ENCODE measurements around the gene FOXE1.

Gene FOXE1

GRCh38 chr9:97866848-97867247 is 13.8 kb downstream of the FOXE1 start:
- DNase-seq: no peak

GRCh38 chr9:97868859-97869258 is 15.8 kb downstream of the FOXE1 start:
- no peak for DNase-seq

DNA sequence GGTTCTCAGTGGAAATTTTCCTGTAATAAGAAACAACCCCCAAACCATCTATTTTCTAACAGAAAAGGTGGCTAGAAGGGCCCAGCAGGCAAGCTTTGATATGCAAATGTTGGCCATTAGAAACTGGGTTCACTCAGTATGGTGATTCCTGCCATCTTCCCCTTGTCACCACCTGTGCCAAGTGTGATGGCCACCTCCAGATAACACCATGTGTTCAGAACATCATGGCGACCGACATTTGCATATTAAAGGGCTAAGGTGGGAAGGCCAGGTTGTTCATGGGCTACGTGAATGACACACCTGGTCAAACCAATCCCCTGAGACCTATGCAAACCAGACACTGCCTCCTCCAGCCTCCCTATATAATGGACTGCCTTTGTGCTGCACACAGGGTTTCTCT is 20.4 kb downstream of the FOXE1 start:
- no peak for DNase-seq

DNA sequence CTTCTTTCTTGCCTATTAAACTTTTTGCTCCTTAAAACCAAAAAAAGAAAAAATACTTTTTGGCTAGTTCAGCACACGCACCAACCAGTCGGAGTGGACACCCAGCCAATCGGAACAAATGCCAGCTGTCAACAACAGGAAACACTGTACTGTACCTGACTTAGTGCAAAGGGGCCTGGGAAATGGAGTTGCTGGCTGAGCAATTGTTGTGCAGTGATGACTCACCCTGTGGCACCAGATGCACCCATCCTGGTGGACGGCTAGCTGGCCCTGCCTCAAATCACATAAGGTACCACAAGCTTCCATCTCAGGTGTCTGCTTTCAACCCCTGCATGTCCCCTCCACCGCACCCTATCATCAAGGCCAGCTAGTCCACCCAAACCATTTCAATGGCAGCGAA is 20.9 kb downstream of the FOXE1 start:
- no peak for DNase-seq

GRCh38 chr9:97874624-97875023 is 21.6 kb downstream of the FOXE1 start:
- no peak for DNase-seq

DNA sequence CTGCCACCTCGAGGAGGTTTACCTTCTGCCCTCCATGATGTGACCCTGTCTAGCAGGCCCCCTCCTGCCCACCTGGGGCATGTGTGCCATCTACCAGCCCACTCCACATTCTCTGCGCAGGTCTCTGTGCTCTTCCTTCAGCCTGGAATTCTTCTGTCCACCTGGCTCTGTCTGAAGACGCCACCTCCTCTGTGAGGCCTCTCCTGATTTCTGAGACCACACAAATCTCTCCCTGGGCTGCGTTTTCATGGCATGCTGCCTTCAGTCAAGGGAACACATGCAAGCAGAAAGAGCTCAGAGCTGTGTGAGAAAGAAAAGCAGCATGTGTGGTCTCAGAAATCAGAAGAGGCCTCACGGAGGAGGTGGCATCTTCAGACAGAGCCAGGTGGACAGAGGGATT is 22.1 kb downstream of the FOXE1 start:
- DNase-seq: no peak

- no peak for DNase-seq
Measured at GRCh38 chr9:97876061-97876460, 23.0 kb downstream of the FOXE1 start.

DNA sequence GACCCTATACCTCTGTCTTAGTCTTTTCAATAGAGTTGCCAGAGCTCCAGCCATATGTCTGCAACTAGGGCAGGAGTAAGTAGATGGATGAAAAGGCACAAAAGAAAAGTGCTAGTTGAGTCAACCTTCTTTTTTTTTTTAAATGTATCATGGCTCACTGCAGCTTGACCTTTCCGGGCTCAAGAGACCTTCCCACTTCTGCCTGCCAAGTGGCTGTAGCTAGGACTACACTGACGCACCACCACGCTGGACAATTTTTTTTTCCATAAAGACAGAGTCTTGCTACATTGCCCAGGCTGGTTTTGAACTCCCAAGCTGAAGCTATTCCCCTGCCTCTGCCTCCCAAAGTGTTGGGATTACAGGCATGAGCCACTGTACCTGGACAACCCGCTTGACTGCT is 27.3 kb downstream of the FOXE1 start:
- no peak for DNase-seq

- no peak for DNase-seq
Measured at GRCh38 chr9:97889941-97890887, 37.2 kb downstream of the FOXE1 start.

DNA sequence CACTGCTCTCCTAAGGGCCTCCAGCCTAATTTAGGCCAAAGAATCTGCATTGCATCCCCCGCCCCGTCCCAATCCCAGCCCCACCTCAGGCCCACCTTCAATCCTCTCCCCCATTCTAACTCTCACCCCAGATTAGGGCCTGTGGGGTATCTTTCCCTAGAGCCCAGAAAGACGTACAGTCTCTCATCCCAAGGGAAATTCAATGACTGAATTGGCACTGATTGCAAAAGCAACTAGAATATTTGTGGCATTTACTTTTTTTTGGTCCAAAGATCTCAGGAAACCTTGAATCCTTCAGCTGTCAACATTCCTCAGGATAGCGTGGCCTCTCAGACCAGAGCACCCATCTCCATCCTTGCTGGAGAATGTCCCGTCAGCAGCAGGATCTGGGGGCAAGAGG is 38.7 kb downstream of the FOXE1 start:
- no peak for DNase-seq

GRCh38 chr9:97892421-97892820 is 39.4 kb downstream of the FOXE1 start:
- no peak for DNase-seq

DNA sequence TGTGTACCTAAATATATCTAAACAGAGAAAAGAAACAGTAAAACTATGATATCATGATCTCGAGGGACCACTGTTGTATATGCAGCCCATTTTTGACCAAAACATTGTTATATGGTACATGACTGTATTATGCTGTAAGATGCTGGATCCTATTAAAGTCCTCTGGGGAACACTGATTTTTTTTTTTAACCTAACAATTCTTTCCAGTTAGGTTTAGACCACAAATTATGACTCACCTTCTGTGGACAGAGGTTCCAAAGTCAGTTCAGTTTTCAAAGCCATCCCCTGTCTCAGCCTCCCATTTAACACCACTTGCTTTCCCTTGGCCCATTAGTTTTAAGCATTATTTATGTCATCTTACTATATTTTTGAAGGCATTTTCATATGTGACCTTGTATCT is 42.2 kb downstream of the FOXE1 start:
- no peak for DNase-seq

GRCh38 chr9:97895695-97896332 is 42.8 kb downstream of the FOXE1 start:
- no peak for DNase-seq

DNA sequence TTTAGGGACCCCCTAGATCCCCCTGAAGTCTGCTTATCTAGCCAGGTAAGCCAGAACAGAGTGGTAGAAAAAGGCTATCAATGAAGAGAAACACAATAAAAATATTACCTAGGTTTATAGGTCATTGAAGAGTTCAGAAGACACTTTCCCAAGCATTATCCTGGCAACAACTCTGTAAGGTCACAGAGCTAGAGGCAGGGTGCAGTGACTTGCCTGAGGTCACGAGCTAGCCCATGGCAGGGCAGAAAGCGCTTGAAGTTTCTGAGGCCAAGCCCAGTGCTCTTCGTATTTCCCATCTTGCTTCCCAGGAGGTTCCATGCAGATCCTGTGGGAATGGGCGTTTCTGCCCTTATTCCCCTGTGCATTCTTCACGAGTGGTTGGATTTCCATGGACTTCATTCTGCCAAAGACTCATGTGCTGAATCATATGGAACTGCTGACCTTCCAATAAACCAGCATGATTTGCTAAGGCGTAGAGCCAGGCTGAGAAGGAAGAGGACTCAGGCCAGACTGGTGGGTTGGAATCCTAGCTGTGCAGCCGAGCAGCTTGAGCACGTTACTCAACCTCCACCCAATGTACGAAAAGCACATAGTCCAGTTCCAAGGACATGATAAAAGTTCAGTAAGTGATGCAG is 47.2 kb downstream of the FOXE1 start:
- no peak for DNase-seq

GRCh38 chr9:97900738-97901565 is 47.9 kb downstream of the FOXE1 start:
- peak; percentile 19 for DNase-seq

GRCh38 chr9:97903177-97903576 is 50.2 kb downstream of the FOXE1 start:
- DNase-seq: no peak

- DNase-seq: no peak
Measured at GRCh38 chr9:97904725-97905124, 51.7 kb downstream of the FOXE1 start.

DNA sequence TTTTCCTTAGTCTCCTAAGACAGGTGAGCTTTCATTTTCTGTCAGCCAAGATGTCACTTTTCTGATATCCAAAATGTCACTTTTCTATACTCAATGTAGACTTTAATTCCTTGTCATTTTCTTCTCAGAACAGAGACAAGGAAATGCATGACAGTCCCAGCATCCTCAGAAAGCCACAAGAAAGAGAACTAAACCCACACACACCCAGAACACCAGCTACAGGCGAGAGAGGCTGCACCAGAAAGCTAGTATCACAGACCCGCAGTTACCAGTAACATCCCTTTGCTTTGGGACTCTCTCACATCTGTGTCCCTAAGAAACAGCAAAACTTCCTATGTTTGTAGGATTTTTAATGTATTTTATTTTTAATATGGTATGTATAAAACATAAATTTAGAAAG is 52.2 kb downstream of the FOXE1 start:
- no peak for DNase-seq
